ENCODE results near the gene PIK3R5. TPM values are rescaled to one million over a fixed set of nuclear protein-coding genes. Genes with fewer than 3 reads are reported as not detected.
"Not testable (repeated sequence)": the region's sequence is repeated elsewhere in the genome, so short reads cannot be mapped to it uniquely, and the experiment has no call there.

PIK3R5 gene
- total and polyA plus RNA-seq, 2 donors (not counting 1 experiment from before 2014, with no cell fraction given) = 63.1 to 70.0 TPM

DNA sequence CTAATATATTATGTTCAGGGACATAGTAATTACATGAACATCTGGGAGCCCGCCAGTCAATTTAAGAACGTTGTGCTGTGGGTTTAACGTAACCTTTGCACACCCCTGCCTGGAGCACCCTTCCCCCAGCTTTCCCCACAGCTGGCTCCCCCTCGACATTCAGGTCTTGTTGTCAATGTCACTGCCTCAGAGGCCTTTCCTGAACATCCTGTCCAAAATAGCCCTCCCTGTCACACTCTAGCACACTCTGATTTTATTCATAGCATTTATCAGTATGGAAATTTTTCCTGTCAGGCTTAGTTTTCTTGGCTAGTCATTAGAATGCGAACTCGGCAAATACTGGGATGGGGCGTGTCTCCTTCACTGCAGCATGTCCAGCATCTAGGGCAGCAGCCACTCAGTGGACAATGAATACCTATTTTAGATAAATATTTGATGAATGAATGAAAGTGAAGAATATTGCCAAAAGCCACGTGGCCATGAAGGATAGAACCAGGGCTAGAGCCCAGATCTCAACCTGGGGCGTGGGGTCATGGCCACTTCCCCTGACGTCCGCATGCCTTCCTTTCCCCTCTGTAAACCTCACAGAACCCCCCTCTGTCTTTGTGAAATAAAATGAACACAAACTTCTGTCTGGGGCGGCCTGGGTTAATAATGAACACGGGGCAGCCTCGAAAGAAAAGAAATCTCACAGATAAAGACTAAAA is 108.5 kb downstream of the PIK3R5 start:
- CTCF ChIA-PET = interaction anchor here (1.8 kb wide), 1 partner anchor 58 kb away, joined by 4 read pairs; the partner anchor contains the start of gene MFSD6L
- 49% methylated on average over 13 of the region's 14 CpGs for WGBS (ENCODE audit: insufficient coverage)

DNA sequence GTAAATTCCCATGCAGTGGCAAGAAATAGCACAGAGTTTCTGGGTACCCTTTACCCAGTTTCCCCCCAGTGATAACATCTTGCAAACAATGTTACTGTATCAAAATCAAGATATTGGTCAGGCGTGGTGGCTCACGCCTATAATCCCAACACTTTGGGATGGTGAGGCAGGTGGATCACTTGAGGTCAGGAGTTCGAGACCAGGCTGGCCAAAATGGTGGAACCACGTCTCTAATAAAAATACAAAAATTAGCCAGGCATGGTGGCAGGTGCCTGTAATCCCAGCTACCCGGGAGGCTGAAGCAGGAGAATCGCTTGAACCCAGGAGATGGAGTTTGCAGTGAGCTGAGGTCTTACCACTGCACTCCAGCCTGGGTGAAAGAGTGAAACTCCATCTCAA is 109.3 kb downstream of the PIK3R5 start:
- DNase-seq; H3K27ac ChIP-seq (ENCODE audit: low read length in 2 of 2); H3K4me3 ChIP-seq (ENCODE audit: control extremely low read depth in 1 of 5, extremely low read depth in 1 of 5, insufficient read depth in 1 of 5, low read depth in 2 of 5, low read length in 4 of 5); POLR2A ChIA-PET; H3K79me2 ChIP-seq (ENCODE audit: control insufficient read depth, insufficient read depth, low read length); ATAC-seq (ENCODE audit: low read depth); H3K27me3 ChIP-seq (replicated peaks in 1 of 4; ENCODE audit: control extremely low read depth in 1 of 4, control insufficient read depth in 3 of 4, insufficient read depth in 4 of 4, low read length in 3 of 4); H3K36me3 ChIP-seq (replicated peaks in 1 of 2; ENCODE audit: control extremely low read depth in 1 of 2, control insufficient read depth in 1 of 2, extremely low read depth in 1 of 2, insufficient read depth in 2 of 2, low read length in 1 of 2); H3K27me3 Mint-ChIP-seq; H4K20me1 ChIP-seq (ENCODE audit: control insufficient read depth, insufficient read depth, low read length, poor library complexity, severe bottlenecking); H3K9me3 Mint-ChIP-seq (ENCODE audit: insufficient read depth); H3K9me3 ChIP-seq (ENCODE audit: control extremely low read depth in 1 of 3, control insufficient read depth in 2 of 3, insufficient read depth in 1 of 3, low read length in 2 of 3); H2AFZ ChIP-seq (ENCODE audit: insufficient read depth, low read depth, low read length, poor library complexity, severe bottlenecking): not testable (repeated sequence)
- H3K27ac Mint-ChIP-seq = peak overlapping the region; percentile 8
- peak overlapping the region; percentile 58 for H3K4me3 Mint-ChIP-seq
- Histone ChIP-seq H3K4me1 (ENCODE audit: control insufficient read depth in 2 of 2, insufficient read depth in 2 of 2, low read length in 2 of 2) (peaks cover 38 to 45% of the 10 kb centered on the region in 2 donors), H3K4me2 (replicated peaks; ENCODE audit: low read depth, low read length, poor library complexity, severe bottlenecking) (peak overlapping the region; percentile 33), H3K9ac (ENCODE audit: low read length) (peak overlapping the region; percentile 1)
- H3K4me1 Mint-ChIP-seq = peaks cover 56% of the 10 kb centered on the region
- WGBS (ENCODE audit: insufficient coverage) = 81% methylated on average over 4 of the region's 6 CpGs
- intact Hi-C loops (cut with micrococcal nuclease) = loop anchor here (5.0 kb wide), 1 partner anchor 141 kb away; no protein-coding TSS in a partner anchor
- CTCF ChIA-PET = interaction anchor here (1.1 to 1.8 kb wide), 2 partner anchors 39 to 57 kb away, joined by 3 to 4 read pairs; partner anchors contain the start of gene MFSD6L

More for the DNA sequence above, 108.5 kb downstream of the PIK3R5 start:
- Histone ChIP-seq H3K4me2 (replicated peaks; ENCODE audit: low read depth, low read length, poor library complexity, severe bottlenecking) (peak overlapping the region; percentile 59), H3K36me3 (replicated peaks in 1 of 2; ENCODE audit: control extremely low read depth in 1 of 2, control insufficient read depth in 1 of 2, extremely low read depth in 1 of 2, insufficient read depth in 2 of 2, low read length in 1 of 2) (no peaks in the 10 kb centered on the region), H3K27ac (ENCODE audit: low read length in 2 of 2) (peak overlapping the region in 1 of 2 donors; percentile 15), H3K4me3 (ENCODE audit: control extremely low read depth in 1 of 5, extremely low read depth in 1 of 5, insufficient read depth in 1 of 5, low read depth in 2 of 5, low read length in 4 of 5) (no peak overlapping the region), H4K20me1 (ENCODE audit: control insufficient read depth, insufficient read depth, low read length, poor library complexity, severe bottlenecking) (no peaks in the 10 kb centered on the region), H3K9ac (ENCODE audit: low read length) (peak overlapping the region; percentile 20), H3K4me1 (ENCODE audit: control insufficient read depth in 2 of 2, insufficient read depth in 2 of 2, low read length in 2 of 2) (peaks cover 31 to 38% of the 10 kb centered on the region in 2 donors), H2AFZ (ENCODE audit: insufficient read depth, low read depth, low read length, poor library complexity, severe bottlenecking) (no peak overlapping the region), H3K27me3 (replicated peaks in 1 of 4; ENCODE audit: control extremely low read depth in 1 of 4, control insufficient read depth in 3 of 4, insufficient read depth in 4 of 4, low read length in 3 of 4) (no peaks in the 10 kb centered on the region), H3K9me3 (ENCODE audit: control extremely low read depth in 1 of 3, control insufficient read depth in 2 of 3, insufficient read depth in 1 of 3, low read length in 2 of 3) (no peaks in the 10 kb centered on the region), H3K79me2 (ENCODE audit: control insufficient read depth, insufficient read depth, low read length) (no peaks in the 10 kb centered on the region)
- TF ChIP-seq, protein P1, sequence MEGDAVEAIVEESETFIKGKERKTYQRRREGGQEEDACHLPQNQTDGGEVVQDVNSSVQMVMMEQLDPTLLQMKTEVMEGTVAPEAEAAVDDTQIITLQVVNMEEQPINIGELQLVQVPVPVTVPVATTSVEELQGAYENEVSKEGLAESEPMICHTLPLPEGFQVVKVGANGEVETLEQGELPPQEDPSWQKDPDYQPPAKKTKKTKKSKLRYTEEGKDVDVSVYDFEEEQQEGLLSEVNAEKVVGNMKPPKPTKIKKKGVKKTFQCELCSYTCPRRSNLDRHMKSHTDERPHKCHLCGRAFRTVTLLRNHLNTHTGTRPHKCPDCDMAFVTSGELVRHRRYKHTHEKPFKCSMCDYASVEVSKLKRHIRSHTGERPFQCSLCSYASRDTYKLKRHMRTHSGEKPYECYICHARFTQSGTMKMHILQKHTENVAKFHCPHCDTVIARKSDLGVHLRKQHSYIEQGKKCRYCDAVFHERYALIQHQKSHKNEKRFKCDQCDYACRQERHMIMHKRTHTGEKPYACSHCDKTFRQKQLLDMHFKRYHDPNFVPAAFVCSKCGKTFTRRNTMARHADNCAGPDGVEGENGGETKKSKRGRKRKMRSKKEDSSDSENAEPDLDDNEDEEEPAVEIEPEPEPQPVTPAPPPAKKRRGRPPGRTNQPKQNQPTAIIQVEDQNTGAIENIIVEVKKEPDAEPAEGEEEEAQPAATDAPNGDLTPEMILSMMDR (IDR thresholded peaks at IDR 0.05) = no peak
- intact Hi-C loops (cut with micrococcal nuclease) = loop anchor here (5.0 kb wide), 1 partner anchor 140 kb away; no protein-coding TSS in a partner anchor
- Mint-ChIP-seq H3K4me3 (peak overlapping the region; percentile 46), H3K27me3 (peaks cover under 1% of the 10 kb centered on the region), H3K4me1 (peaks cover 48% of the 10 kb centered on the region), H3K27ac (peak overlapping the region; percentile 32), H3K9me3 (ENCODE audit: insufficient read depth) (no peaks in the 10 kb centered on the region)
- POLR2A ChIA-PET = interaction anchor here (0.7 kb wide), 1 partner anchor 101 kb away, joined by 3 read pairs; no protein-coding TSS in a partner anchor
- ATAC-seq (ENCODE audit: low read depth) = no peak
- no peak for DNase-seq

Data from B cell (primary cell).